Measurements from ENCODE around the gene ADAM19.

DNA sequence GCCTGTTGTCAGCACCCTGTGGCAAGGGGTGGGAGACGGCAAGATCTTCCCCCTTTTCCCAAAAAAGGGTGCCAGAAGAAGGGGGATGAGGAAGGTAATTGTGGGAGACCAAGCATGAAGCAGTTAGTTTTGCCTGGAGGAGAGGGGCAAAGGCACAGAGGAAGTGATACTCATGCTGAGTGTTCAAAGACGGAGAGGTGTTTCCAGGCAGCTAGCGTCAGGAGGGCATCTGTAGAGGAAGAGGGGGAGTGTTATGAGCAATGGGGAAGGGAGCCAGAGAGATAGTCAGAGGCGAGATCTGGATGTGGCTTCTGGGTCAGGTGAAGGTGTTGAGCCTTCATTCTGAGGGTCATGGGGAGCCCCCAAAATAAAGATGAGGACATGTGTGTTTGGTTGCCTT lies 26.9 kb upstream of the ADAM19 start:
- TF ChIP-seq SPI1 (IDR thresholded peaks at IDR 0.05; ENCODE audit: low read depth, low read length) = peak; percentile 98
- TF ChIP-seq POLR2AphosphoS5 (IDR thresholded peaks at IDR 0.05; ENCODE audit: low read depth, low read length) = no peak
- no peak for TF ChIP-seq POLR2A (IDR thresholded peaks at IDR 0.05; ENCODE audit: low read depth, low read length)
- no peak for TF ChIP-seq TAF1 (IDR thresholded peaks at IDR 0.05; ENCODE audit: low read depth, low read length)
- TF ChIP-seq POU2F2 (IDR thresholded peaks at IDR 0.05; ENCODE audit: low read depth, low read length) = no peak

All from GM12891 (cell line).